HG03280 (cell line): ENCODE data around the gene WNT7B.
"Not testable (repeated sequence)": the region's sequence is repeated elsewhere in the genome, so short reads cannot be mapped to it uniquely, and the experiment has no call there.

Experiments used
- ATAC-seq: cut with Tn5 transposase; IDR thresholded peaks from one replicate; pipeline ENCODE4 v1.9.1; 2021; ENCODE audit warnings: mild to moderate bottlenecking, moderate library complexity; ENCODE audit not compliant: unreplicated experiment

WNT7B gene

DNA sequence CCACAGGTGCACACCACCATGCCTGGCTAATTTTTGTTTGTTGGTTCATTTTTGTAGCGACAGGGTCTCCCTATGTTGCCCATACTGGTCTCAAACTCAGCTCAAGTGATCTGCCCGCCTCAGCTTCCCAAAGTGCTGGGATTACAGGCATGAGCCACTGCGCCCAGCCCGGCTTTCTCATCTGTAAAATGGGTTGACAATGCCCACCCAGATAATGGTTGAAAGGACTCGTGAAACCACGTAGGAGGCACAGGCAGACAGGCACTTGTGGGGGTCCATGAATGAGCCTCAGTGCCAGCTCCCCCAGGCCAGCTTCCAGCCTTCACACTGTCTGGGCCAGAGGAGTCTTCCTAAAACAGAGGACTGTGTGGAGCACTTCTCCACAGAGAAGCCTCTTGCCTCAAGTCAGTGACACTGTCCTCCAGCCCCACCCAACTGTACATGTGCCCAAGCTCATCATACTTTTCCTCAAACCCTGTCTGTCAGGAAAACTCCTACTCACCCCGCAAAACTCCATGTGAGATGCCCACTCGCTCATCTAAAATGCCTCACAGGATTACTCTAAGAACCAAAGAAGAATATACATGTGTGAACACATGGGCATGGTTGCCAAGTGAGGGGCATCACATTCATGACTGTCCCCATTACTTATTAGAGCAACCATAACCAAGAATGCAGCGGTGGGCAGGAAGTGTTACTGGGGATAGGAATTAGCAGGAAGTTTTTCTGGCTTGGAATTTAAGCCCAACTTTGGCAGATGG is 32.1 kb upstream of the WNT7B start:
- no peak for ATAC-seq

DNA sequence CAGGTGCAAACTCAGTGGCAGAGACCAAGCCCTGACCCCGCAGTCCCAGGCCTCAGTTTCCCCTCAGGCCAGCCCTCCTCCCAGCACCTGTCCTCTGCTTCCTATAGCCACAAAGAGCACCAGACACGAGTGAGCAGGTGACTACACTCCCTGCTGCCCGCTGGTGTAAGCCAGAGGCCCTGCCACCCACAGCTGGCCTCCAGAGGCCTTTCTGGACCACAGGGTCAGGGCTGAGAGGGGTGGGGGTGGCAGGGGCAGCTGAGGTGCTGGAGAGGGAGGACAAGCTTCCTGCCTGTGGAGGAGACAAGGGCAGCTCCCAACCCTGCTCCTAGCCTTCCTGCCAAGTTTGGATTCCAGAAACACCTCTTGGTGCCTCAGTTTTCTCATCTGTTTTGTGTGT is 31.3 kb upstream of the WNT7B start:
- no peak for ATAC-seq

DNA sequence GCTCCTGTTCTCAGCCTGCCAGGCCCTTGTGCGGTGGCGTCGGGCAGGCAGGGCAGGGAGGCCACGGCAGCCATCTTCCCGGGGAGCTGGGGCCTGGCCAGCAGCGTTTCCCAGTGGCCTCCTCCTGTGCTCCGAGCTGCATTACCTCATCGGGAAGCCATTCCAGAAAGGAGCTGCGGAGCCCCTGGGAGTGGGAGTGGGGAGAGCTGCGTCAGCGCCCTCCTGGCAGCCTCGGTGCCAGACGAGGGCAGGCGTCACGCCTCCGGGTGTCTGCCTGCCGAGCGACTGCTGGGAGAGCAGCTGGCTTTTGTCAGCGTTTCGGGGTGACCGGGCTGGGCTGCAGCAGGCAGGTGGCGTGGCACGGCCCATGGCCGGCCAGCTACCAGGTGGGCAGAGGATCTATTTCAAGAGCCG is 30.9 kb upstream of the WNT7B start:
- ATAC-seq = no peak

DNA sequence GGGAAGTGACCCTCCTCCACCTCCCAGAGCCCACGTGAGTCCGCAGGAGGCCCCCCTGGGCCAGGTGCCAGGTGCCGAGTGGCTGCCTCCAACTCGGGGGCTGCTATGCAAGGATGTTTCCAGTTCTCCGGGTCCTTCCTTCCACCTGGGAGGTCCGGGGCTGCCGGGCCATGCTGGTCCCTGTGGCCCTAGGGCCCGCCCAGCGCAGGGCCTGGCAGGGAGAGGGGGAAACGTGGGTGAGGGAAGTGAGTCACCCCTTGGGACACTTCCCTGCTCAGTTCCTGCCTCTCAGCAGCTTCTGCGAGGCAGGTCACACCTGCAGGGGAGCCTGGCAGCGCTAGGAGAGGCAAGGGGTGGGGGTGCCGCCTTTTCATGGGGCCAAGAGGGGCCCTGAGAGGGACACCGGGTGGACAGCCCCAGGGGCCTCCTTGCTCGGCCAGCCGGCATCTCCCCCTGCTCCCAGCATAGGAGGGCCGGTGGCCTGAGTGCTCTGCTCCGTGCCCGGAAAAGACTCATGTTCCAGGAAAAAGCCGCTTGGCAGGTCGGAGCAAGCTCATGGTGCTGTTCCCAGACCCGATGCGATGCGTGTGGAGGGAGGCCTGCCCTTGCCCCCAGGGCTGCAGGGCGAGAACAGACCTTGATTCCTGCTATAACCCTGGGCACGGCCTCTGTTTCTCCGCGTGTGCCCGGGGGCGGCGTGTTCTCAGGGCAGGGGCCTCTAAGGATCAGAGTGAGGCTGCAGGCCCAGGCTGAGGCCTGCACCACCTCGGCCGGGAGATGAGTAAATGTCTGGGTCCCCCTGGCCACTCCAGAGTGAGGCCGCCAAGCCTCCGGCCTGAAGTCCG is 30.3 kb upstream of the WNT7B start:
- ATAC-seq = no peak

DNA sequence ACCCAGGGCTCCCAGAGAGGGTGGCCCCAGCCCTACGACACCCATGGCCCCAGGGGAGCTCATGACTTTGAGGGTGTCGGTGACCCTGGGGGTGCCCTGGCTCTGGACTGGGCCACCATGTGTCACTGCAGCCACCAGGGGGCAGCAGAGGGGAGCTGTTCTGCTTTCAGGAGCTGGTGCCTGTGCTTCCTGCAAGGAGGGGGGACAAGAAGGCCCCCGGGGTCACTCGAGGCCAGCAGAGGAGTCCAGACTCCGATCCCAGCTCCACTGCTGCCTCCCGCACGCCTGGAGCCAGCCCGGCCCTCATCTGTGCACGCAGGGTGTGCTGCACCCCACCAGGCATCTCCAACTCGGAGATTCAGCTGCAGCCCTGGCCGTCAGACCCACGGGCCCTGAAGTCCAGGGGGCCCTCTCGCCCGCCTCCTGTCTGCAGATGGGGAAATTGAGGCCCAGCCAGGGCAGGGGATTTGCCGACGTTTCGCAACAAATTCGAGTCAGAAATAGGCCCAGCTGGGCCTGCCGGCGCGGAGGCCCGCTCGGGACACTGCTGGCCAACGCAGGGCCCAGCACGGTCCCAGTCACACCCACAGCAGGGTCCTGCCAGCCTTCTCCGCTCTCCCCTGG is 29.5 kb upstream of the WNT7B start:
- no peak for ATAC-seq

DNA sequence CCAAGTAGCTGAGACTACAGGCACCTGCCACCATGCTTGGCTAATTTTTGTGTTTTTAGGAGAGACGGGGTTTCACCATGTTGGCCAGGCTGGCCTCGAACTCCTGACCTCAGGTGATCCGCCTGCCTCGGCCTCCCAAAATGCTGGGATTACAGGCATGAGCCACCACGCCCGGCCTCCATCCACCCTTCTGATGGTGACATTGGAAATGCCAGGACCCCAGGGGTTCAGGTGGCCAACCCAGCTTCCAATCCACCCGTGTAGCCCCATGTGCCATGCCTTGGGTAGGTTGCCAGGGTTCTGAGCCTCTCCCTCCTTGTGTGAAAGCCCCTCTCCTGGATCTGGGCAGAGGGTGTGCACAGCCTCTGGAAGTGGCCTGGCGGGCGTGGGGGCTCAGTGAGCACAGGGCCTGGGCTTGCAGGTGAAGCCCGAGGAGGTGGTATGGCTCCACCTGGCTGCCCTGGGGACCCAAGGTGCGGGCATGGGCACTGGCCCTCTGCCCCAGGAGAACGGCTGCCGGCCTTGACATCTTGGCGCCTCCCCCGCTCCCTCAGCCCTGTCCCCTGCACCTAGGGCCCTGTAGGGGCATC is 28.2 kb upstream of the WNT7B start:
- ATAC-seq = not testable (repeated sequence)

DNA sequence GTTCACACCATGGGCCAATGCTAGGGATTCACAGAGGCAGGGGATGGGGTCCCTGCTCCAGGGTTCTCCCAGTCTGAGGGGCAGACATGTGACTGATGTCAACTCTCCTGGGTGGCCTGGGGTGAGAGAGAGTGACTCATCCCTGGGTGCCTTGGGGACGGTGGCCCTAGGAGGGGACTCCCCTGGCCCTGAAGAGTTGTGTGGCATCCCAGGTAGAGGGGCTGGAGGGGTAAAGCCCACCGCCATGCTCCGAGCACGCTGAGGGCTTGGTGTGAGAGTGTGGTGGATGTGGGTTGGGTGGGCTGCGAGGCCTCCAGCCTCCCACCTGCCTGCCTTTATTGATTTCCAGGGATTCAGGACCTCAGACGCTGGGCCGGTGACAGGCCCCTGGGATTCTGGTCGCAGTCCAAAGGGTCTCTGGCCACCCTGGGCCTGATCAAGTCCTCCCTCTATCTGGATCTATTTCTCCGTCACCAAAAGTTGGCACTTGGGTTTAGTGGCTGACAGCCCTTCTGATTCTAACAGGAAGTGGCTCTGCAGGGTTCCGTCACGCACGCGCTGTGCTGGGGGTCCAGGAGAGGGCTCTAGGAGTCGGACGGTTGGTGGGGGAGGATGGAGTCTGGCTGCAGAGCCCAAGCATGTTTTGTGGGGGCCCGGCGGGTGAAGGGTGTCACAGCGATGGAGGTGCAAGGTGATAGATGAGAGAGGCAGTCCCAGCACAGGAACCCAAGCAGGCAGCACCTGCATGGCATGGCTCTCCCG is 27.3 kb upstream of the WNT7B start:
- no peak for ATAC-seq

DNA sequence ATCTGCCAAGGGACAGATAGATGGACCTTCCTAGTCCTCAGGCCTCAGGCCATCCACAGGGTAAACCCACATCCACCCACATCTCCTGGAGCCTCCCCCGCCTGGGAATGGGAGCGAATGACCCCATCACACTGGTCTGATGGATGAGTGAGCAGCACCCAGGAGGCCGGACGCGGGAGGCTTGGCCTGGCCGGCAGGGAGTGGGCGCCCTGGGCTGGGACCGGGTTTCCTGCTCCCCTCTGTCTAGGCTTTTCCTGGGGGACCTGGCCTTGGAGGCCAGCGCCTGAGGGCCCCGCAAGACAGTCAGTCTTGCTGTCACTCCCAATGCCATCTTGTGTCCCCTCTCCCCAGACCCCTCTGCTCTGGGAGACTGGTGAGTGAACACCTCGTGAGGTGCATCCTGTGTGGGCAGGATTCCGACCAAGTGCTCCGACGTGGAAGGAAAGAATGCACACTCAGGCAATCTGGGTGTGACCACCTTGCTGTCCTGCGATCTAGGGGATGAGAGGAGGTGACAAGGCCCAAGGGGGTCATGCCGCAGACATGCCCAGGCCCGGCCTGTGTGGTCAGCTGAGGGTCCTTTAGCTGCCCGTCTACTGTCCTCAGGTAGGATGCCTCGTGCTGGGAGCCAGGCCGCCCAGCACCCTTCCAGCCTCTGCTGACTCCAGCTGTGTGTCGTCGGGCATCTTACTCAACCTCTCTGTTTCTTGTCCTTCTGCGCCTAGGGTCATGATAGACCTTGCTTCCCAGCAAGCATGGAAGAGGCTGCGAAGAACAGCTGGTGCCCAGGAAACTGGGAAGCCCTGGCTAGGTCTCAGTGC is 26.5 kb upstream of the WNT7B start:
- no peak for ATAC-seq

DNA sequence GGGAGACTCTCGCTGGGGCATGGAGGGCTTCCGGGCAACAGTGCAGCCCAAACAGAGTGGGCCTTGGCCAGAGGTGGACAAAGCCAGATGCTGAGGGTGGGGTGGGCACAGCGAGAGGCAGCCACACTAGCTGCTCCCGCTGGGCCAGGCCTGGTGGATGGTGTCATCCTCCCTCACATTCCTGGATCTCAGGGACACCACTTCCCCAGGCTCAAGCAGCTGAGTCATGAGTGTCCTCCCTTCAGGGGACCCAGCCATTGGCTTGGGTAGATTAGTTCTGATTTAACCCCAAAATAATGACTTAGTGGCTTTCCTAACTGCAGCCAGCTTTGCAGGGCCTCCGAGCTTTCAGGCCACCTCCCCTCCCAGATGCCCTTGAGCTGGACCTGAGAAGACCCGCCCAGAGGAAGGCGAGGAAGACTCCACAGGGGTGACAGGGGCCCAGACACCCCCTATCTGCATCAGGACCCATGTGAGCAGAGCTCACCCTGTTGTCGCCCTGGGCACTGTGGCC is 25.9 kb upstream of the WNT7B start:
- ATAC-seq = no peak

DNA sequence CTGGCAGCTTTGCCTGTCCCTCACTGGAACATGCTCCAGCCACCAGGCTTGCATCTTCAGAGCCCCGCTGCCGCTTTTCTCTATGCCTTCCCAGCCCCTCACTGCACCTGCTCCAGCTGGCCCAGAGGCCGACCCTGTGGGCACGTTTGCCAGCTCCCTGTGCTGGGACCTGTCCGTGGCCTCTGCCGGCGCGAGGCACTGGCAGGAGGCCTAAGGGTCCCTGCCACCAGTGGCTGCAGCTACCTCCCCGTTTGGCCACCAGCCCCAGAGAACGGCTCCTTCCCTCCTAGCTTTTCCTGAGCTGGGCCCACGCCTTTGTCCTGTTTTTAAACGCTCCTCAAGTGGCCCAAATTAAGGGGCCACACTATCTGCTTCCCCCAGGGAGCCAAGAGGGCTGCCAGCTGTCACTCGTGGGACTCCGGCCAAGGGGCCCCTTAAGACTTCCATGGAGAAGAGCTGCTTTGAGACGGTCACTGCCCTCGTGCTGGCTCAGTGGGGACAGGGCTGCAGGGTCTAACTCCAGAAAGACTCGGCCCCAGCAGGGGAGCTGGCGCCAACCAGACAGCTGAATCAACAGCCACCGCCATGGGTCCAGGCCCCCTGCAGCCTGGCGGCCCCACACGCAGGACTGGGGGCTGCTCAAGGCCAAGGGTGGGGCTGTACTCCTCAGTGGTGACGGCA is 24.6 kb upstream of the WNT7B start:
- ATAC-seq = no peak

DNA sequence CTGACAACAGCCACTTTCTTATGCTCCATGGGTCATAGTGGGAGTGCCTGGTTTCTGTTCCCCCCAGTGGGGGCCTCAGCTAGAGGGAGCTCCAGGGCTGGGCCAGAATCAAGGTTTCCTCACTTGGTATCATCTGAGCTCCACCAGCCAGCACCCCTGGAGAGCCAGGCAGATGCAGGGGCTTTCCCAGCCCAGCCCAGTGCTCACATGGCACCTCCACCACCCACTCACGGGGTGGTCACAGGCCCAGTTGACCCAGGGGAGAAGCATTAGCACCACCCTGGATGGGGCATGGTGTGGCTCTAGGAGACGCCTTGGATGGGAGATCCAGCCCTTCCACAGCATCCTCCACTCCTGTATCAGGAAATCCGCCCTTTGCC is 24.1 kb upstream of the WNT7B start:
- ATAC-seq = no peak

DNA sequence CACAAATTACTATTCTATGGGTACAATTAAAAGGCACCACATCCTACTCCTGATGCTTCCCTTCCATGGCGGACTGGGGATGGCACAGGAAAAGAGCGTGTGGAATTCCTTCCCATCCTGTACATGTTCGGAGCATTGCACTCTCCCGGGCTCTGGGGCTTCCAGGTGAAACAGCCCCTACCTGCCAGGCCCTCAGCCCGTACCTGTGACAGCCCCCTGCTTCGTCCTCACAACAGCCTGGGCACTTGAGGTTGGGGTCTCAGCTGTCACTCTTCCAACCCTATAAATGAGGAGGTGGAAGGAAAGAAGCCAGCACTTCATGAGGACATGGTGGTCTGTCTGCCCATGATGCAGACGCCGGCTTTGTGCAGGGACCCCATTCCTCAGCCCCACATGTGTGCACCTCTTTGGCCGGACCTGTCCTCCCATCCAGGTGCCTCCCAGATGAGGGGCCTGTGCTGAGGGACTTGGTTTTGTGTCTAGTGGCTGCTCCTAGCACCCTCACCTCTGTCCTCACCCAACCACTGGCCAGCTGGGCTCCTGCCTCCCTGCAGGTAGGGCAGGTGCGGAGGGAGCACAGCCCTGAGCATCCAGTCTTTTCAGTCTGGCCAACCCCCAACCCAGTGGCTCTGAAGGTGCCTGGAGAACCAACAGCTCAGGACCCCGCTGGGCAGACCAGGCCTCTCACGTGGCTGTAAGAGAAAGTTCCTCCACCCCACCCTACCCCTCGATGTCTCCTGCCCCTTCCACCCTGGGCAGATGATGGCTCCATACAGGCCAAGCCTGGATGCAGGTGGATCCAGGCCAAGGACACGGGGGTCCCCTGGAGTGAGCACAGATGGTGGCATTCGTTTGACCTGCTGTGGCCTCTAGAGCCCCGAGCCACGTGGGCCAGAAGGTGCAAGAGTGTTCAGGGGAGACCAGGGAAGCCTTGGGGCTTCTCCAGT is 23.4 kb upstream of the WNT7B start:
- ATAC-seq = no peak

DNA sequence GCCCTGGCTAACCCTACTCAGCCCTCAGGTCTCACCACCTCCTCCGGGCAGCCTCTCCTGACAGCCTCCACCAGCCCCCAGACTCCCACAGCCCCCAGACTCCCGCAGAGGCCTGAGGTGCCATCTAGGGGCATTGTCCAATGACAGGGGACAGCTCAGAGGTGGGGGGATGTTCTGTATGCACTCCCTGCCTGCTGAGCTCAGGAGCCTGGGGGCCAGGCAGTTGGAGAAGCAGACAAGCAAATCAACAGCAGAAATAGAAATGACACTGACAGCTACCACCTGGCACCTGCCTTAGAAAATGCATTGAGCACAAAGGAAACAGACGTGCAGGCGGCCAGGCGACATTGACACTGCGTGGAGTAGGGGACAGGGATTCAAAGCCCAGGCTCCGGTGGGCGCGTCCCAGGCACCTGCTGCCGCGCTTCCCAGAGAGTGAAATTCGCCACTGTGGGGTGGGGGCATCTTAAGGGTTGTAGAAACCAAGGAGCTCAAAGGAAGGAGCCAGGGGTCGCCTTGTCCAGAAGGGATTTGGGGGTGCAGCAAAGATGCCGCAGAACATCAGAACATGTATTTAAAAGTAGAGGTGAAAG is 22.5 kb upstream of the WNT7B start:
- no peak for ATAC-seq

DNA sequence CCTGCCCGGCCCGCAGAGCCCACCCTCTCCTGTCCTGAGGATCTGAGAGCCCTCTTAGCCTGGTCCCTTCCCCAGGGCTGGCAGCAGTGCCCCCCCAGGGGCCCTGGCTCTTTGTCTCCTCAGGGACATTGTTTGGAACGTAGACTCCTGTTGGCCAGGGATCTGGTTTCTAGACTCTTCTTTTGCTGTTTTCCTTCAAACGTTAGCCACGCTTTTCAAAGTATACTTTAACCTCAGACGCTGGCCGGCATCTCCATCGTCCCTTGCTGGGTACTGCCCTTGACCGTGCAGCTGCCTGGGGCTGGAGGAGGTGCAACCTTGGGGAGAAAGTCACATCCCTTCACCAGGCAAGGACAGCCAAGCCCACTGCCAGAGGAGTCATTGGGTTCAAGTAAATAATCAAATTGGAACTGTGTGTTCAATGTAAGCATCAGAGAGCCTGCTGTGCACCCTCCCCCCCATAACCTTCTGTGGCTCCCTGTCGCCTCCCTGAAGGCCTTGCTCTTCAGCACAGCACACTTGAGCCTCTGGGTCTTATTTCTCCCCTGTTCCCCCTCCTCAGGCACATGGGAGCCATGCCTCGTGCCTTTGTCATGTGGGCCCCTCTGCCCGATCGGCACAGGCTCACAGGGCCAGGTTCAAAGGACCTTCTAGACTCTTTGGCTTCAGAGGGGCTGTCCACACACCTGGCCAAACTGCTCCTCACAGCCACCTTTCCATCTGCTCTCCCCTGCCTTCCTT is 21.8 kb upstream of the WNT7B start:
- no peak for ATAC-seq

DNA sequence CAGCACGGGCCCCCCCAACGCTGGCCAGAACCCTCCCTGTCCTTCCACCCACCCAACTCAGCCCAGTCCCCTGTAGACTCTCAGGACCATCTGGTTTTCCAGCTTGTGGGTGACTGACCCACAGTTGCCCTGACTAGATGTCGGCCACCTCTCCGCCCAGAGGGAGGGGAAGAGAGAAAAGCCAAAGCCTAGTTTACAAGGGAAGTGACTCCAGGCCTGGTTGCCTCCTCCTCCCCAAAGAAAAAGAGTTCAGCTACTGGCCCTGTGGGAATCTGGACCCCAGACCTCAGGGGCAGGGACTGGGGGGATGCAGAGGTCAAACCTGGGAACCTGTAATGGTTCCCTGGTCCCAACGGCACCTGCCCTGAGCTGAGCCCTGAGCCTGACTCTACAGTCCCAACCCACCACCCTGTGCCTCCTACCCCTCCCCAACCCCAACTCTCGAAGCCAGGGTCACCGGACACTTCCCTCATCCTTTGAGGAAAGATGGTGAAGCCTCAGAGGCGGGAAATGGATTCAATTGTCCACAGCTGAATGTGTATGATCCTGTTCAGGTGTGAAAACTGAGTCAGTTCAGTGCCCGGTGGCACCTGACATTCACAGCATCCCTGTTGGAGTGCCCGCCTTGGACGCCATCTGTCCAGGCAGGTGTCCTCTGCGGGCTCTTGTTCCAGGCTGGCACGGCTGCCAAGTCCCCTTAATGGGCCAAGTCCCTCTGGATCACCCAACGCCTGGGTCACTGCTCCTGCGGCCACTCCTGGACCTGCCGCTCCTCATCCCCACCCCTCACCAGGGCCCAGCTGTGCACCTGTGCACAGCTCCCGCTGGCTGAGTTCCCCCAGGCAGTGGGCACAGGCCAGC is 21.0 kb upstream of the WNT7B start:
- ATAC-seq = no peak
